Endothelial cell of umbilical vein (primary cell): ENCODE results near the gene ATP13A3.

Experiments used
- CTCF ChIP-seq, 2 donors: IDR thresholded peaks; 1 replicate in 1 of 2; 2 replicates in 1 of 2; pipeline ENCODE4 v1.5.1; 2011; ENCODE audit warnings: low read length in 2 of 2, mild to moderate bottlenecking in 2 of 2, moderate library complexity in 2 of 2, control low read depth in 1 of 2, inconsistent platforms in 1 of 2, low read depth in 1 of 2; ENCODE audit not compliant: insufficient read depth in 1 of 2; ENCODE audit errors: extremely low read depth in 1 of 2
- EZH2 ChIP-seq: IDR thresholded peaks from 2 replicates; pipeline ENCODE4 v1.6.1; 2012; ENCODE audit warnings: borderline replicate concordance, low read depth, mild to moderate bottlenecking, moderate library complexity, low read length, inconsistent platforms; ENCODE audit not compliant: severe bottlenecking
- MAX ChIP-seq: IDR thresholded peaks from 2 replicates; pipeline ENCODE4 v1.6.1; 2011; ENCODE audit not compliant: insufficient read depth, insufficient read length
- POLR2A ChIP-seq: IDR thresholded peaks from 2 replicates; pipeline ENCODE4 v1.6.1; 2012; ENCODE audit warnings: low read depth, mild to moderate bottlenecking, control low read depth, low read length

- TF ChIP-seq EZH2 (no peak), CTCF (IDR thresholded peaks at IDR 0.05; ENCODE audit: extremely low read depth in 1 of 2, insufficient read depth in 1 of 2, low read depth in 1 of 2, low read length in 2 of 2) (no peak), POLR2A (no peak), MAX (no peak)
Measured at GRCh38 chr3:194505791-194506415, 19.1 kb upstream of the ATP13A3 start.
